ENCODE data around the gene PLEKHH2.
"Not testable (repeated sequence)": the region's sequence is repeated elsewhere in the genome, so short reads cannot be mapped to it uniquely, and the experiment has no call there.

PLEKHH2 gene

DNA sequence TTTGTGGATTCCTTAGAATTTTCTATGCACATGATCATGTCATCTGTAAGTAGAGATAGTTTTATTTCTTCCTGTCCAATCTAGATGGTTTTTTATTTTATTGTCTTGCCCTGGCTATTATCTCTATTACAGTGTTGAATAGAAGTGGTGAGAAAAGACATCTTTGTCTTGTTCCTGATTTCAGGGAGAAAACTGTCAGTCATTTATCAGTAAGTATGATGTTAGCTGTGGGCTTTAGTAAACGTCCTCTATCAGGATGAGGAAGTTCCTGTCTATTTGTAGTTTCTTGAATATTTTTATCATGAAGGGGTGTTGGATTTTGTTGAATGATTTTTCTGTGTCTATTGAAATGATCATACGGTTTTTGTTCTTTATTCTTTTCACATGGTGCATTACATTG, 5.3 kb downstream of the PLEKHH2 start:
- no peak for DNase-seq

DNA sequence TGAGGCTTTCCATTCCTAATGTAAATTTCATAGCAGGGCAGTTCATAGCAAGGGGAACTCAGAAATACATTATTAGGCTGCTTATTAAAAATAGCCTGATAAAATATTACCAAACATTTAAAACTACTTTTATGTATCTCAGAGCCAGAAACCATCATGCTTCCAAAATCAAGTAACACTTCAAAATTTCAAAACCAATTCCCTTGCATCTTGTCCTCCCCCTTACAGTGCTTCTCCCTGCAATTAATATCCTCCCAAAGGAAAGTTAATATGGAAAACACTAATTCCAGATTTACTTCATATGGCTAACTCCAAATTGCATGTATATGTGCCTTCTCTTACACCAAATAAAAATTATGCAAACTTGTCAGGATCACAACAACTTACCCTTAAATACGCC, 6.6 kb downstream of the PLEKHH2 start:
- DNase-seq = no peak

DNA sequence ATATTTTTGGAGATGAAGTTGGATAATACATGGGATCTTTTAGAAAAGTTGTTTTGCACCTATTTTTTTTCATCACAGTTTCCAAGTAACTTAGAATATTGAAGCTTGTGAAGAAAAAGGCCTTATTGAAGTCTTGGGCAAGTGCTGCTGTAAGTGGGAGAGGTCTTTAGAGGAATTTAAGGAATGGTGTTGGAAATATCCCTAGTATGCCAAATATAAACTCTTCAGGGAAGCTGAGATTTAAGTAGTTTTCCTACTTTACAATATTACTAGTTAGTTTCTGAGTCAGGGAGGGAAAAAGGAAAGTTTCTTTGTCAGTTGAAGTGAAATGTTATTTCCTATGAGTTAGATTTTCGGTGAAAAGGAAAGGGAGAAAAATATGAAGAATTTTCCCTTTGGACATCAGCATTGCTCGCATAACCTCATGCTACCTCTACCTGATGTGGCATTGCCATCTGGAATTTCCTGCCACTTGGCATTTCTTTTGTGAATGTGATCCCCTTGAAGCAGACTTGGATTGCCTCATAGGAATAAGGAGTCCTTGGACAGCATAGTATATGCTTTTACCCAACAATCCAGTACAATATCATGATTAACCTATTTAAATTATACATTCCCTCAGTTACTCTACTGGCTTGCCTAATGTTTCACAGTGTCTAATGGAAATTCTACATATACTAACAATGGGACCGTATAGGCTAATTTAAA, 12.1 kb downstream of the PLEKHH2 start:
- DNase-seq = no peak

DNA sequence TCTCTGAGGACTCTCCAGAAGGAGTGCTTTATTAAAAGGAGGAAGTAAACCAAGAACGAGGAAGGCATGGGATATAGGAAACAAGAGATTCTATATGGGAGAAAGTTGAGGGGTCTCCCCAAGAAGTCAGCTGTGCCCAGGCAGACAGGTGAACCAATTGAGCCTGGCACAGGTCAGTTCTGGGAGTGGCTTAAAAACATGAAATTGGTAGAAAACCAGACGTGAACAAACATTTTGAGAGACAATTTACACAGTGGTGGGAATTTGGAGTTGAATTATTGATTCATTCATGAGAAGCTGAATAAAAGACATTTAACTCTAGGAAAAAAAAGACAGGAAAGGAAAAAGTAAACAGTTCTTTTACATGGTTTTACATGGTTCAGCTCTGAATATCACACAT, 16.4 kb downstream of the PLEKHH2 start:
- no peak for DNase-seq

DNA sequence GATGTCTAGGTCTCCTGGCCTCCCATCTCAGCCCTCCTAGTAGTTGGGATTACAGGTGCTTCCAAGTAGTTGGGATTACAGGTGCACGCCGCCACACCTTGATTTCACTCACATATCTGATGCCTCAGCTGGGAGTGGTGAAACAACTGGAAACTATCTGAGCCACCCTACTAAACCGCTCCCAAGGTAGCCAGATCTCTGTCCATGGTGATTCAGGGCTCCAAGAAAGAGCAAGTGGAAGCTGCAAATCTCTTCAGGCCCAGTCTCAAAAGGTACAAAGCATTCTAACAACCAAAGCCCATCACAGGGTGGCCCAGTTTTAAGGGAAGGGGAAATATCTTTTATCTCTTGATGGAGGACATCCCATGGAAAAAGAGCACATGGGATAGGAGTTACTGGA, 20.2 kb downstream of the PLEKHH2 start:
- no peak for DNase-seq

DNA sequence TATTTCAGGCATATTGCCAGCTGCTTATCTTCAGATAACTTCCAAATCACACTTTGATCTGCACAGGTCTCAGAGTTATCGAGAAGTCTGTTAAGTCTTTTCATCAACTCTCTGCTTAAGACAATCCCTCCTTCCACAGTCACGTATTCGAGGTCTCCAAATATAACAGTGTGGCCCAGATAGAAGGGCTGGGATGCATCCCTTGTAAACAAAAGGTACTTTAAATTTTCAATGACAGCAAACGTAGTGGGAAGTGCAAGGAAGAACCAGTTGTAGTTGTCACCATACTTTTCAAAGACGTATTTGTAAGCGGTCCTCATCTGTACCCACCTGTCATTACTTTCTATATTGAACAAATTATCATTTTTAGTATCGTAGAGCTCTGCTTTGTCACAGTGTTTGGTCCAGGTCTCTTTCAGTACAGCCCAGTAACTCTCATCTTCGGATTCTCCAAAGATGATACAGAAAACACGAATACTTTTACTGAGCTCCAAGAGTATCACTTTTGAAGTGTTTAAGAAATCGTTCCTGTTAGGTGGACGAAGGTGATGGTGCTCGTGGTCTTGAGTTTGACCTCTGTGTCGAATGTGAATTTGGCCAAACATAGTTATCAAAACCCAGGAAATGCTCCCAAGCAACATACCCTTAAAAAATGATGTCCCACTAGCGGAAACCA, 38.7 kb downstream of the PLEKHH2 start:
- no peak for DNase-seq

DNA sequence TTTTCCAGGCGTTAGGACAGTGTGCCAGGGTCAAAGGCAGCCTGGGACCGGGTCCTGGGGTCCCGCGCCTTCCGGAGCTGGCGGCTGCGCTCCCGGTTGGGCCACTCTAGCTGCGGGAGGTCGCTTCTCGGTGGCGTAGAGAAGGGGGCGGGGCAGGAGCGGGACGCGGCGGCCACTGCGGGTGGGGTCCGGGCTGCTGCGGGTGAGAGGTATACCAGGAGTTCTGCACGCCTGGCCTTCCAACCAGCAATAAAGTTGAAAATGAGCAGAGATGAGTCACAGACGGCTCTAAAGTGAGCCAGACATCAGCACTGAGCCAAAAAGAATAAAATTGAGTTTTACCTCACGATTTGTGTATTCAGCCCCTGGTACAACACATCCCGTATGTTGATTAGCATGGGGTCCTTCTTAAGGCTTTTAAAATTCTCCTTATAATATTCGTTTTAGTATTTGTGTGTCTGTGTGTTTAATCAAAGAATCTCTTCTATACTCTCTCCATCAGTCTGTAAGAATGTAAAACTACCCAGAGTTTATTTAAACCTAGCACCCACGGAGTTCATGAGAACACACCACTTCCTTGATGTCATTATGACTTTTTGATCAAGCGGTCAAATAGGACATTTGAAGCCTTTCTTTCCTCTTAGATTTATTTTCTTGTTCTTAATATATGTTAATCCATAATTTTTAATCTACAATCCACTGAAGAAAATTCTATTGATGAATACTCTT, 39.4 kb downstream of the PLEKHH2 start, which contains the start of gene C1GALT1C1L:
C1GALT1C1L (minus strand) TSS at position 108 of the 729 bp plus-strand sequence; CDS start at position 1, 107 bp downstream.
- DNase-seq = peak; percentile 54

DNA sequence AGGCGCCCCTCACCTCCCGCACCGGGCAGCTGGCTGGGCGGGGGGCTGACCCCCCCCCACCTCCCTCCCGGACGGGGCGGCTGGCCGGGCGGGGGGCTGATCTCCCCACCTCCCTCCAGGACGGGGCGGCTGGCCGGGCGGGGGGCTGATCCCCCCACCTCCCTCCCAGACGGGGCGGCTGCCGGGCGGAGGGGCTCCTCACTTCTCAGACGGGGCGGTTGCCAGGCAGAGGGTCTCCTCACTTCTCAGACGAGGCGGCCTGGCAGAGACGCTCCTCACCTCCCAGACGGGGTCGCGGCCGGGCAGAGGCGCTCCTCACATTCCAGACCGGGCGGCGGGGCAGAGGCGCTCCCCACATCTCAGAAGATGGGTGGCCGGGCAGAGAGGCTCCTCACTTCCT, 40.7 kb downstream of the PLEKHH2 start:
- DNase-seq = not testable (repeated sequence)

DNA sequence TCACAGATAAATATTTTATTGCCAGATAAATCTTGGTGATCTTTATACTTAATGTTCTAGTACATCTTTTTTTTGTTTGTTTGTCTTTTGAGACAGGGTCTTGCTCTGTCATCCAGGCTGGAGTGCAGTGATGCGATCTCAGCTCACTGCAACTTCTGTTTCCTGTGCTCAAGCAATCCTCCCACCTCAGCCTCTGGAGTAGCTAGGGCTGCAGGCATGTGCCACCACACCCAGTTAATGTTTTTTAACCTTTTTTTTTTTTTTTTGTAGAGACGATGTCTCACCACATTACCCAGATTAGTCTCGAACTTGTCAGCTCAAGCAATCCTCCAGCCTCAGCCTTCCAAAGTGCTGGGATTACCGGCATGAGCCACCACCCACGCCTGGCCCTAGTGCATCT, 48.3 kb downstream of the PLEKHH2 start:
- no peak for DNase-seq

DNA sequence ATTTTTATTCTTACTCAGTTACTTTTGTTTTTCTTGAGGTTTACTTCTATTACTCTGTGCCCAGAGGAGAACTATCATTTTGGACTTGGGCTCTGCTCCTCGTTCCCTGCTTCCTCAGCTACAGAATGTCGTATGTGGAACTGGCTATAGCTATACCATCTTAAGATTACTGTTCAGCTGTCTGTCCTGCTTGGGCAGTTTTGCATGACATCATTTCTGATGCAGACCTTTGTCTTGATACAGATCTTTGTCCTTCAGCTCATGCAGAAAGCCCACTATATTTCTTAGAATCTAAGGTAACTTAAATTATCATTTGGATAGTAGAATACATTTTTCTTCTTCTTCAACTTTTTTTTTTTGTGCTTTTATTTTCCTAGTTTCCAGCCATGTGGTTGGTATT, 52.9 kb downstream of the PLEKHH2 start:
- DNase-seq = no peak

DNA sequence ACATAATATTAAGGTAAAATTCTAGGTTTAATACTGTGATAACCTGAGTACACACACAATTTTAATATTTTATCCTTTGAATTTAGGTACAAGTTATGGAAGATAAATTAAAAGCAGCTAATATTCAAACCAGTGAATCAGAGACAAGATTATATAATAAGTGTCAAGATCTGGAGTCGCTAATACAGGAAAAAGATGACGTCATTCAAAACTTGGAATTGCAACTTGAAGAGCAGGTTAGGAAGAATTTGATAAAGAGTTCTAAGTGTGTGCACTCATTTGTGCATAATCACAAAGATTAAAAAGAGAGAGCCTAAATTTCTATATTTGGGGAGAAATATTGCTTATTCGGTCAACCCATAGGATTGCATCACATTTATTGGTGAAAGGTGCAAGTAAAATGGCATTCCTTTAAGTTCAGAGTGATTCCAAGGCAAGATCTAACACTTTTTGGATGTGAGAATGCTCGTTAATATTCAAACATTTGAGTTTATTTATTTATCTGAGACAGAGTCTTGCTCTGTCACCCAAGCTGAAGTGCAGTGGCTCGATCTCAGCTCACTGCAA, 55.5 kb downstream of the PLEKHH2 start:
- DNase-seq = no peak

DNA sequence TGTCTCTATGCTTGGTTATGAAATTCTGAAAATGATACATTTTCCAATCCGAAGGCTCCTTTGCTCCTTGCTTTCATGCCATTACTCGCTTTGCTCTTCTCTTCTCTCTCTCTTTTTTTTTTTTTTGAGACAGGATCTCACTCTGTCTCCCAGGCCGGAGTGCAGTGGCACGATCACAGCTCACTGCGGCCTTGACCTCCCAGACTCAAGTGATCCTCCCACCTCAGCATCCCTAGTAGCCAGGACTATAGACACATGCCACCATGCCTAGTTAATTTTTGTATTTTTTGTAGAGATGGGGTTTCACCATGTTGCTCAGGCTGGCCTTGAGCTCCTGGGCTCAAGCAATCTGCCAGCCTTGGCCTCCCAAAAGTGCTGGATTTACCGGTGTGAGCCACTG, 61.1 kb downstream of the PLEKHH2 start:
- DNase-seq = not testable (repeated sequence)

DNA sequence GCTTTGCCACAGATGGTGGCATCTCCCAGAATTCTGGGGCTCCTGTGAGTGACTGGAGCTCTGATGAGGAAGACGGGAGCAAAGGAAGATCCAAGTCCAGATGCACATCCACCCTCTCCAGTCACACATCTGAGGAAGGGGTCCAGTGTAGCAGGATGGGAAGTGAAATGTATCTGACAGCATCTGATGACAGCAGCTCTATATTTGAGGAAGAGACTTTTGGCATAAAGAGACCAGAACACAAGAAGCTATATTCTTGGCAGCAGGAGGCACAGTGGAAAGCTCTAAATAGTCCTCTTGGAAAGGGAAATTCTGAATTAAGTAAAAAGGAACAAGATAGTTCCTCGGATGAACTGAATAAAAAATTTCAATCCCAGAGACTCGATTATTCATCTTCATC, 62.7 kb downstream of the PLEKHH2 start:
- DNase-seq = no peak

DNA sequence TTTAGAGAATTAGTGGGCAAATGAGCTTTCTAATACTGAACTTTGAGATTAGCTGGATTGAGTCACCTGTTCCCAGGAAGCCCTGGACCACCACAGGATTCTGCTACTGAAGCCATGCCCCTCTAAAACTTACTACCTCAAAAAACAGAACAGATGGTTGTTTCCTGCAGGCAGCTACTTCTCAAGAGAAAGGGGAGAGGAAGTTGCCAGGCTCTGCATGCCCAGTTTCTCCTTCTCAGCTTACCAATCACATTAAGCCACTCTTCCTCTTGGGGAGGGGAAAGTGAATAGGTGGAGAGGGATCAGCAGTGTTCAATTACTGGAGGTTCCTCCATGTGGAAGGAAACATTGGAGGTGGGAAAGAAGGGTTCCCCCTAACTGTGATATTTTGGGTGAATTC, 64.1 kb downstream of the PLEKHH2 start:
- DNase-seq = peak; percentile 24

DNA sequence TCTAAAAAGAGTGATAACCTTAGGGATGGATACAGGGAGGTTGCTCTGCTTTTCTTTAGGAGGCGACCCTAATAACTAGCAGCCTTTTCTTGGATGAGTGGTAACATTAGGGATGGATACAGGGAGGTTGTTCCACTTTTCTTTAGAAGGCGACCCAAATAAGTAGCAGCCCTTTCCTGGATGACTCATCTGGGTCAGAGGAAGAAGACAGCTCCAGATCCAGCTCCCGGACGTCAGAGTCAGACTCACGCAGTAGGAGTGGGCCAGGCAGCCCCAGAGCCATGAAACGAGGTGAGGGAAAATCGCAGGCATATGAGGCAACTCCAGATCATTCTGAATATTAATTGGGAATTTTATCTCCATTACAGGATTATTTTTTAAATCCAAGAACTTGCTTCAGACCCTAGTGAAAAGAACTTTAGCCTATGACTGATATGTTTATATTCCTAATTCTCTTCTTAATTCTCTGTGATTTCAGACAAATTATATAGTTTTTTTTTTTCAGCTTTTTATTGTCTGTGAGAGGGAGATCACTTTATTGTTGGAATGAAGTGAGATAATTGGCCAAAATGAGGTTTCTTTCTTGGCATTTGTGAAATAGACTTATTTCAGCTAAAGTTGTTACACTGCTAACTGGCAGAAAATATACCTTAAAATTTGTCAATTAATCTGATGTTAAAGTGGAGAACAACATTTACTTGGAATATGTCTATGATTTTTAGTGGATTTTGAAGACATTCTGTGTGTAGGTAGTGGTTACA, 70.4 kb downstream of the PLEKHH2 start:
- no peak for DNase-seq

DNA sequence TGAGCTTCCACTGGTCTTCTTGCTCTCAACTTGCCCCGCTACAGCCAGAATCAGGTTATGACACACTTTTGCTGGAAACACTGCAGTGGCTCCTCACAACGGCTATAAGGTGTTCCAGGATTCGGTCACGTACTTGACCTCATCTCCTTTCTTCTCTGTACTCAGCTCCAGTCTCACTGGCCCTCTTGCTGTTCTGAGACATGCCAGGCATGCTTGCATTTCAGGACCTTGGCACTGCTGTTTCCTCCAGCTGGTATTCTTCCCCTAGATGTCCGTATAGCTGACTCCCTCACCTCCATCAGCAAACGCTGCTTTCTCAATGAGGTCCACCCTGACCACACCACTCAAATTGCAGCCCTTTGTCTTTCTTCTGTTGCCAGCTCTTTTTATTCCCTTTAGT, 71.1 kb downstream of the PLEKHH2 start:
- no peak for DNase-seq

DNA sequence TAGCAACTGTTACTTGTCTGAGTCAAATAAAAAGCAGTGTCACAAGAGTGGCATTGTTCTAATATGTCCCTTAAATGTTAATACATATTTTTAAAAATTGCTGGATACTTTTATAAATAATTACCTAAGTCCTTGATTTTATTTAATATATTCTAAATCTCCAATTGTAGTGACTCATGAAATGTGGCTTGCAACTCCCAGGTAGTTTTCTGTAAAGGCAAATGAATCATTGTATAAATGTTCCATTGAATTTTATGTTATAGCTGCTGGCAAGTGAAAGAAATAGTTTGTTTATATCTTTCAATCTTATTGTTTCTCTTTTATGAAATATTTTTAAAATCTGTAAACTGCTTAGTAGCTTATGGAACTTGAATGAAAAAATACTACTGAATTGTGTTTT, 71.8 kb downstream of the PLEKHH2 start:
- DNase-seq = no peak

DNA sequence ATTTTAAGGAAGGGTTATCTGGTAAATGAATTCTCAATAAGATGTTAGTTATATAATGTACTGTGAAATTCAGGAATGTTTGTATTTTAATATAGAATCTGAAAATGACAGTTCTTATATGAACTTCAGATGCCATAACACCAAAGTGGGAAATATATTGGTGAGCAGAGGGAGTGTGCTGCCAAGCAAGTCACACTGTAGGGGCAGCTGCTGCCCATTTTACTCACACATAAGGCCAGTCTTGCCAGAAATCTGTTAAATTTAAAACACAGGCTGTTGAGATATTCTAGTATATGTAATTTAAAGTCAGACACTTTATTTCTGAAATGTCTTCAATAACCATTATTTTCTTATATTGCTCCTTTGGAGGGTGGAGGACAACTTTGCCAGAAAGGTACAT, 73.8 kb downstream of the PLEKHH2 start:
- DNase-seq = no peak

DNA sequence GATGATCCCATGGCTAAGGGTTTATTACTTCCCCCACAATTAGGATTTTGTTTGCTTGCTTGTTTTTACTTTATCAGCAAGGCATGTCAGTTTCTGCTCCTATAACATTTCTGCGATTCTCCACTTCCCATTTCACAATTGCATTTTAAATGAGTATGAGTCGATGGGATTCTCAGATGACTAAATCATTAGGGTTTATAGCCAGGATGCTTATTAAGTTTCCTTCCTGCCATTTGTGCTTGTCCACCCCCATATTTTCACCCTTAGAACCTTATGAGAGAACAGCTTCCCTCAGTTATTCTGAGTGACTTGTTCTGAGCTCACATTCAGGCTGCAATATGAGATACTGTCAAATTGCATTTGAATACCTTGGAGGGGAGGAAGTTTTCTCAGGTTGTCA, 77.1 kb downstream of the PLEKHH2 start:
- no peak for DNase-seq

DNA sequence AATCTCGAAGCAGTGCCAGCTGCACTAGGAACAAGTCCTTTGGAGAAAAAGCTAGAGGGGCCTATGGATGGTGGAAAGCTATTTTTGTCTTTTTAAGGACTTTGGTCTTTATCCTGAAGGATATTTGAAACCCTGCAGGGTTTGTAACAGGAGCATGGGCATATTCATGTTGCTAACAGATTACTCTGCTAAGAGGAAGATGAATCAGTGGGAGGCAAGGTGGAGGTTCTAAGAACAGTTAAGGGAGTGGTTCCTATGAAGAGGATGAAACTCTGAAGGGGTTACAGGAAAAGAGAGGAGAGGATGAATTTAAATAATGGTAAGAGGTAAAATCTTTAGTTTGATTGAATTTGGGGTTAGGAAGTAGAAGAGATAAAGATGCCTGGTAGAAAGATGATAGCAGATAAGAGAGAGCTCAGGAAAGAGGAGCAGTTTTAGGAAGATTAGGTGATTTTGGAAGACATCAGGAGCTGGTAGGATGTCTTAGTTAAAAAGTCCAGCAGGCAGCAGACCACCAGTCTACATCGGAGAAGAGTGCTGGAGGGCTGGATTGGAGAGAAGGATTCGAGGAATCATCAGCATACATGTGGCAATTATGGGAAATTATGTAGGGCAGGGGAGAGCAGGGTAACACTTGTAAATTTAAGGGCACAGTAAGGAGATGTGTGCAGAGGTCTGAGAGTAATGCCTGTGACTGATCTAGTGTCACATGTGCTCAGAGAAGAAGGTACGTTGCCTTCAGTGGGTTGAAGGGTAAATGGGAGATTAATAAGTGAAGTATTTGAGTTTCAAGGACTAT, 78.4 kb downstream of the PLEKHH2 start:
- no peak for DNase-seq

DNA sequence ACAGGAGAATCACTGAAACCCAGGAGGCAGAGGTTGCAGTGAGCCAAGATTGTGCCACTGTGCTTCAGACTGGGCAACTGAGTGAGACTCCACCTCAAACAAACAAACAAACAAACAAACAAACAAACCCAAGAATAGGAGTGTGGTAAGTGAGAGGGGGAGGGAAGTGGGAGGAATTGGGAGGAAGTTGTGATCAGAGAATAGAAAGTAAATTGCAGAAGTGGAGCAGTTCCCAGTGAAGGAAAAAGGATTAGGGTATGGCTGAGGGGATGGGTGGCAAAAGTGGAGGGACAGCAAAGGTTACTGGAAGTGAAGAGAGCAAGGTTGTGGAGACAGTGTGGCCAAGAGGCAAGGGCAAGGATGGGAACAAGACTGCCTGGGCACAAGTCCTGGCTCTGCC, 80.3 kb downstream of the PLEKHH2 start:
- no peak for DNase-seq

DNA sequence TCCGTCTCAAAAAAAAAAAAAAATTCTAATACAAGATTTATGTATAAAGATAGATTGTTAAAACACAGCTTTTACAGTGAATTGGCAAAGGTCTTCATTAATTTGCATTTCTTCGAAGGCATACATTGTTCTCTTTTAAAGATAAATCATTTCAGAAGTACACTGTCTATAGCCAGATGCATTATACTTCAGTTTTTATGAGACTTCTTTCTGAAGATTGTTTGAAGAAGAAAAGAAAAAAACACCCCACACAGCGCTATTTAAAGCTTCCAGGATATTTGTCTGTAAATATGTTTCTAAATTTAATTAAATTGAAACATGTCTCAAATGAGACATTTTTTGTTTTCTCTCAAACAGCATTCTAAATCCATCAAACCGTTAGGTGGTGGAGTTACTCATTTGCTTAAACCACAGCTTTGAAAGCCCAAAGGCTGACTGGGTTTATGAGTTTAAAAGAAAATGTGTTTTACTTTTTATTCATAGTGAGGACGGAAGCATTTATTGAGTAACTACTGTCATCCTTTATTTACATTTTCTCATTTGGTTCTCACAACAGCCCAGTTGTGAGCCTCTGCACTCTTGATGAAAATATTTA, 81.6 kb downstream of the PLEKHH2 start:
- no peak for DNase-seq

All from NCI-H69 (cell line).